Spinal cord (tissue), 10 donors: Measurements from ENCODE around the gene UBE2C. TPM values are rescaled to one million over a fixed set of nuclear protein-coding genes. Genes with fewer than 3 reads are reported as not detected.
"Not testable (repeated sequence)": the region's sequence is repeated elsewhere in the genome, so short reads cannot be mapped to it uniquely, and the experiment has no call there.

Source experiments
- DNase-seq, 6 donors: peaks; one replicate each; pipeline versions ENCODE4 v3.0.0 to v3.0.0-alpha.2; 2013 to 2015; ENCODE audit warnings: low spot score in 6 of 6, low read depth in 4 of 6
- H3K27ac ChIP-seq: one replicate; pipeline ENCODE4 v1.5.1; 2013; ENCODE audit warnings: low read depth, low read length, control low read depth
- H3K27me3 ChIP-seq: one replicate; pipeline ENCODE4 v1.6.1; 2013; ENCODE audit warnings: low read length; ENCODE audit not compliant: control insufficient read depth, insufficient read depth
- H3K36me3 ChIP-seq: one replicate; pipeline ENCODE4 v1.6.1; 2013; ENCODE audit warnings: low read length; ENCODE audit not compliant: control insufficient read depth, insufficient read depth
- H3K4me1 ChIP-seq: one replicate; pipeline ENCODE4 v1.6.1; 2013; ENCODE audit warnings: low read length; ENCODE audit not compliant: control insufficient read depth, insufficient read depth
- H3K4me3 ChIP-seq: one replicate; pipeline ENCODE4 v1.5.1; 2013; ENCODE audit warnings: low read depth, low read length, control low read depth
- H3K9me3 ChIP-seq: one replicate; pipeline ENCODE4 v1.6.1; 2013; ENCODE audit warnings: low read length; ENCODE audit not compliant: control insufficient read depth, insufficient read depth
- WGBS: methylation state at CpG from one replicate; pipeline ENCODE4 v1.1.5; 2013; ENCODE audit warnings: missing lambda C conversion rate; ENCODE audit not compliant: insufficient coverage; 5-methylcytosine and 5-hydroxymethylcytosine counted together
- polyA plus RNA-seq, 2 donors: library from polyadenylated mRNA; unstranded; fragments of 120-200 nt; gene quantifications; one replicate each; pipeline ENCODE4 v1.2.1, GENCODE V29; 2013; ENCODE audit not compliant: insufficient read length in 2 of 2
- total RNA-seq, 2 donors: library from RNA; depleted of rRNA in 1 of 2; stranded (reverse); fragments of 120-200 nt in 1 of 2; fragments of >200 nt in 1 of 2; gene quantifications; one replicate each; pipeline versions ENCODE4 v1.2.3 to v1.2.4, GENCODE V29; 2013 to 2014
- donor health status: healthy.

UBE2C gene
- total and polyA plus RNA-seq, 4 donors: 7.1 to 36.0 (median 29.3) TPM

- peaks cover 45% of the 10 kb centered on the region for H3K36me3 ChIP-seq
- WGBS: no CpG with 5 or more reads among the region's 1 CpG
- not testable (repeated sequence) for H3K27me3 ChIP-seq, H3K27ac ChIP-seq, H3K9me3 ChIP-seq, H3K4me1 ChIP-seq, H3K4me3 ChIP-seq, DNase-seq
Observed at GRCh38 chr20:45797510-45797909, 14.9 kb upstream of the UBE2C start.

- not testable (repeated sequence) for H3K4me3 ChIP-seq, H3K9me3 ChIP-seq, H3K4me1 ChIP-seq, H3K27ac ChIP-seq, DNase-seq, H3K27me3 ChIP-seq
- no CpG with 5 or more reads among the region's 3 CpGs for WGBS
- H3K36me3 ChIP-seq: peaks cover 49% of the 10 kb centered on the region
Observed at GRCh38 chr20:45797955-45798354, 14.5 kb upstream of the UBE2C start.

GRCh38 chr20:45798935-45799642, 13.4 kb upstream of the UBE2C start:
- Histone ChIP-seq H3K4me1 (no peaks in the 10 kb centered on the region), H3K27me3 (no peaks in the 10 kb centered on the region), H3K36me3 (peaks cover 52% of the 10 kb centered on the region), H3K4me3 (no peak overlapping the region), H3K9me3 (no peaks in the 10 kb centered on the region), H3K27ac (no peak overlapping the region)
- WGBS: 33% methylated on average over 4 of the region's 4 CpGs
- peak in 3 of 6 donors; percentile 17 to 65 (median 62) for DNase-seq

- WGBS: 96% methylated on average over 7 of the region's 7 CpGs
- Histone ChIP-seq H3K27me3 (no peaks in the 10 kb centered on the region), H3K27ac (no peak overlapping the region), H3K4me3 (no peak overlapping the region), H3K9me3 (no peaks in the 10 kb centered on the region), H3K36me3 (peaks cover 58% of the 10 kb centered on the region), H3K4me1 (no peaks in the 10 kb centered on the region)
- no peak for DNase-seq
Observed at GRCh38 chr20:45801851-45802250, 10.6 kb upstream of the UBE2C start.

- no peak for DNase-seq
- no peak overlapping the region for H3K27ac ChIP-seq
- H3K4me1 ChIP-seq: peaks cover 11% of the 10 kb centered on the region
- 80% methylated on average over 2 of the region's 8 CpGs for WGBS
- no peak overlapping the region for H3K4me3 ChIP-seq
- no peaks in the 10 kb centered on the region for H3K9me3 ChIP-seq
- H3K27me3 ChIP-seq: no peaks in the 10 kb centered on the region
- peaks cover 46% of the 10 kb centered on the region for H3K36me3 ChIP-seq
Observed at GRCh38 chr20:45810191-45810970, 2.1 kb upstream of the UBE2C start.

- no peaks in the 10 kb centered on the region for H3K9me3 ChIP-seq
- no peak overlapping the region for H3K27ac ChIP-seq
- peak overlapping the region; percentile 66 for H3K4me3 ChIP-seq
- no peak for DNase-seq
- whole genome bisulfite sequencing: 4% methylated on average over 11 of the region's 11 CpGs
- H3K36me3 ChIP-seq: peaks cover 37% of the 10 kb centered on the region
- H3K4me1 ChIP-seq: peaks cover 11% of the 10 kb centered on the region
- H3K27me3 ChIP-seq: no peaks in the 10 kb centered on the region
Observed at GRCh38 chr20:45813006-45813340, 529 bp downstream of the UBE2C start.

GRCh38 chr20:45813489-45813888, 1.0 kb downstream of the UBE2C start:
- Histone ChIP-seq H3K4me1 (peaks cover 11% of the 10 kb centered on the region), H3K4me3 (peak overlapping the region; percentile 66), H3K9me3 (no peaks in the 10 kb centered on the region), H3K27ac (no peak overlapping the region), H3K27me3 (no peaks in the 10 kb centered on the region), H3K36me3 (peaks cover 32% of the 10 kb centered on the region)
- DNase-seq: no peak
- 61% methylated on average over 4 of the region's 7 CpGs for WGBS

- H3K36me3 ChIP-seq: peaks cover 24% of the 10 kb centered on the region
- H3K4me3 ChIP-seq: no peak overlapping the region
- 85% methylated on average over 2 of the region's 3 CpGs for WGBS
Observed at GRCh38 chr20:45814314-45814713, 1.9 kb downstream of the UBE2C start.

GRCh38 chr20:45816951-45817350, 4.5 kb downstream of the UBE2C start:
- no peak for DNase-seq
- Histone ChIP-seq H3K27ac (no peak overlapping the region), H3K36me3 (peaks cover 12% of the 10 kb centered on the region), H3K4me3 (no peak overlapping the region), H3K27me3 (peaks cover 4% of the 10 kb centered on the region), H3K4me1 (peaks cover 11% of the 10 kb centered on the region), H3K9me3 (no peaks in the 10 kb centered on the region)
- no CpG with 5 or more reads among the region's 3 CpGs for WGBS

More at GRCh38 chr20:45814314-45814713, 1.9 kb downstream of the UBE2C start:
- Histone ChIP-seq H3K27me3 (no peaks in the 10 kb centered on the region), H3K27ac (no peak overlapping the region), H3K4me1 (peaks cover 11% of the 10 kb centered on the region), H3K9me3 (no peaks in the 10 kb centered on the region)
- no peak for DNase-seq
